Endothelial cell of umbilical vein (primary cell): Measurements from ENCODE around the gene CXCL13. TPM values are rescaled to one million over a fixed set of nuclear protein-coding genes. Genes with fewer than 3 reads are reported as not detected.
"Not testable (repeated sequence)": the region's sequence is repeated elsewhere in the genome, so short reads cannot be mapped to it uniquely, and the experiment has no call there.

Experiments
- BruUV-seq: library from RNA; stranded (reverse); fragments of 400-500 nt; replicated peaks from 2 replicates; lab custom pipeline; 2021; lab: Mats Ljungman, UMichigan
- CTCF ChIA-PET: fragments of 300-600, 350-600 bp; sonication (Branson Sonifier 250); formaldehyde crosslinking; loops from one replicate; lab custom pipeline; 2021; ENCODE audit warnings: antibody characterized with exemption, inconsistent platforms; lab: Charles Lee
- POLR2A ChIA-PET: fragments of 300-600, 350-600 bp; sonication (Branson Sonifier 250); formaldehyde crosslinking; loops from one replicate; lab custom pipeline; 2021; ENCODE audit warnings: antibody characterized with exemption, inconsistent platforms; lab: Charles Lee
- DNase-seq: peaks from one replicate; pipeline ENCODE4 v3.0.0-alpha.2; 2011; ENCODE audit warnings: low read depth, low spot score
- FAIRE-seq: peaks from 2 replicates; lab custom pipeline; 2011; peaks lifted over from hg19 to GRCh38; lab: Jason Lieb, UNC
- H2AFZ ChIP-seq: 2 replicates; pipeline ENCODE4 v1.6.0; 2012; ENCODE audit warnings: low read depth, low read length, control low read depth, inconsistent platforms
- H3K27ac ChIP-seq: 2 replicates; pipeline ENCODE4 v1.5.1; 2011; ENCODE audit warnings: low read depth, mild to moderate bottlenecking, control low read depth, low read length, moderate library complexity; ENCODE audit not compliant: insufficient read depth
- H3K27me3 ChIP-seq, 2 experiments: 2 replicates each; pipeline versions ENCODE4 v1.6.0 to v1.6.1; 2011; ENCODE audit warnings: low read length in 2 of 2, mixed read lengths in 1 of 2; ENCODE audit not compliant: control insufficient read depth in 2 of 2, insufficient read depth in 2 of 2
- H3K36me3 ChIP-seq, 2 experiments: 2 replicates in 1 of 2; 3 replicates in 1 of 2; pipeline ENCODE4 v1.5.1; 2011; ENCODE audit warnings: low read length in 2 of 2, mild to moderate bottlenecking in 1 of 2, moderate library complexity in 1 of 2; ENCODE audit not compliant: control insufficient read depth in 2 of 2, insufficient read depth in 2 of 2; ENCODE audit errors: extremely low read depth in 1 of 2
- H3K4me1 ChIP-seq: 3 replicates; pipeline ENCODE4 v1.5.1; 2011; ENCODE audit warnings: mild to moderate bottlenecking, low read length; ENCODE audit not compliant: control insufficient read depth, insufficient read depth; ENCODE audit errors: extremely low read depth
- H3K4me2 ChIP-seq: 2 replicates; pipeline ENCODE4 v1.6.1; 2011; ENCODE audit warnings: low read length, control low read depth, mixed read lengths; ENCODE audit not compliant: insufficient read depth
- H3K4me3 ChIP-seq, 3 experiments: fragments of 200-600 bp in 1 of 3; sonication (generic), shearing (Covaris generic) in 1 of 3; replicated peaks in 1 of 3; 2 replicates each; pipeline ENCODE4 v1.5.1; 2011 to 2016; ENCODE audit warnings: control low read depth in 3 of 3, low read length in 3 of 3, mild to moderate bottlenecking in 2 of 3, inconsistent platforms in 1 of 3, low read depth in 1 of 3, moderate library complexity in 1 of 3; ENCODE audit not compliant: insufficient read depth in 1 of 3
- H3K79me2 ChIP-seq: 2 replicates; pipeline ENCODE4 v1.6.0; 2012; ENCODE audit warnings: low read length, inconsistent platforms; ENCODE audit not compliant: control insufficient read depth, insufficient read depth
- H3K9ac ChIP-seq: replicated peaks from 2 replicates; pipeline ENCODE3; 2011; ENCODE audit warnings: low read length, control low read depth; ENCODE audit not compliant: insufficient read depth; ENCODE audit errors: extremely low read depth
- H3K9me1 ChIP-seq: replicated peaks from 3 replicates; pipeline ENCODE4 v1.6.0; 2011; ENCODE audit warnings: mild to moderate bottlenecking, low read length; ENCODE audit not compliant: control insufficient read depth, insufficient read depth; ENCODE audit errors: extremely low read depth
- H3K9me3 ChIP-seq: replicated peaks from 2 replicates; pipeline ENCODE4 v1.5.1; 2012; ENCODE audit warnings: low read length, inconsistent platforms; ENCODE audit not compliant: control insufficient read depth, insufficient read depth
- H4K20me1 ChIP-seq: replicated peaks from 2 replicates; pipeline ENCODE3; 2011; ENCODE audit warnings: mild to moderate bottlenecking, low read length; ENCODE audit not compliant: control insufficient read depth, insufficient read depth; ENCODE audit errors: extremely low read depth
- CTCF ChIP-seq, 2 donors: IDR thresholded peaks; 1 replicate in 1 of 2; 2 replicates in 1 of 2; pipeline ENCODE4 v1.5.1; 2011; ENCODE audit warnings: low read length in 2 of 2, mild to moderate bottlenecking in 2 of 2, moderate library complexity in 2 of 2, control low read depth in 1 of 2, inconsistent platforms in 1 of 2, low read depth in 1 of 2; ENCODE audit not compliant: insufficient read depth in 1 of 2; ENCODE audit errors: extremely low read depth in 1 of 2
- EZH2 ChIP-seq: IDR thresholded peaks from 2 replicates; pipeline ENCODE4 v1.6.1; 2012; ENCODE audit warnings: borderline replicate concordance, low read depth, mild to moderate bottlenecking, moderate library complexity, low read length, inconsistent platforms; ENCODE audit not compliant: severe bottlenecking
- FOS ChIP-seq: IDR thresholded peaks from 2 replicates; pipeline ENCODE4 v1.6.1; 2011; ENCODE audit warnings: mild to moderate bottlenecking, low read length, moderate library complexity, borderline replicate concordance; ENCODE audit not compliant: insufficient read depth
- GATA2 ChIP-seq: IDR thresholded peaks from 2 replicates; pipeline ENCODE4 v1.7.0; 2011; ENCODE audit warnings: low read depth, mild to moderate bottlenecking, moderate library complexity, mixed read lengths, low read length; ENCODE audit not compliant: insufficient read length, insufficient read depth
- JUN ChIP-seq: IDR thresholded peaks from 2 replicates; pipeline ENCODE4 v1.6.1; 2011; ENCODE audit warnings: borderline replicate concordance, low read depth; ENCODE audit not compliant: insufficient read length, insufficient read depth
- MAX ChIP-seq: IDR thresholded peaks from 2 replicates; pipeline ENCODE4 v1.6.1; 2011; ENCODE audit not compliant: insufficient read depth, insufficient read length
- MYC ChIP-seq: IDR thresholded peaks from one replicate; pipeline ENCODE4 v1.6.1; 2011; ENCODE audit warnings: mild to moderate bottlenecking, low read depth, low read length
- POLR2A ChIP-seq: IDR thresholded peaks from 2 replicates; pipeline ENCODE4 v1.6.1; 2012; ENCODE audit warnings: low read depth, mild to moderate bottlenecking, control low read depth, low read length
- POLR2AphosphoS5 ChIP-seq: IDR thresholded peaks from 2 replicates; pipeline ENCODE4 v1.6.1; 2012; ENCODE audit warnings: low read depth, mild to moderate bottlenecking, control low read depth, low read length, moderate library complexity; ENCODE audit not compliant: insufficient read depth
- dilution Hi-C: fragments of 300-500 bp; cut with MboI; formaldehyde crosslinking; loops from one replicate; pipeline ENCODE4 v1.15.0; 2019; ENCODE audit warnings: low sequenced_read_pairs; ENCODE audit not compliant: extremely low pct_ligation_motif_present
- intact Hi-C: fragments of 100-400 bp; cut with micrococcal nuclease; formaldehyde crosslinking; loops from one replicate; pipeline ENCODE4 v1.10.0; 2022
- polyA plus RNA-seq, 4 experiments: library from polyadenylated mRNA; depleted of rRNA in 3 of 4; stranded (reverse) in 3 of 4; unstranded in 1 of 4; fragments of >200 nt; gene quantifications; 2 replicates each; pipeline versions ENCODE4 v1.2.1 to v1.2.3, GENCODE V29; 2011 to 2012; ENCODE audit warnings: missing spikeins in 1 of 4
- total RNA-seq: library from RNA; stranded (reverse); gene quantifications from 2 replicates; pipeline ENCODE4 v1.2.3, GENCODE V29; 2021

CXCL13 gene
- total and polyA plus RNA-seq, 2 donors (not counting 3 experiments of a cell fraction or from before 2014, with no cell fraction given), result not detected

- Histone ChIP-seq H3K9me3 (no peaks in the 10 kb centered on the region), H3K79me2 (no peaks in the 10 kb centered on the region), H3K4me1 (peaks cover 10% of the 10 kb centered on the region), H3K9ac (no peak overlapping the region), H3K36me3 (no peaks in the 10 kb centered on the region), H3K27ac (peak overlapping the region; percentile 51), H4K20me1 (no peaks in the 10 kb centered on the region), H2AFZ (peak overlapping the region; percentile 28), H3K9me1 (no peaks in the 10 kb centered on the region), H3K27me3 (peaks cover 0 to 1% of the 10 kb centered on the region in 2 experiments), H3K4me3 (no peak overlapping the region), H3K4me2 (peak overlapping the region; percentile 23)
- POLR2A ChIA-PET, result interaction anchor here (0.5 kb wide), 1 partner anchor 463 kb away, joined by 3 read pairs; no protein-coding TSS in a partner anchor
- peak; percentile 97 for DNase-seq
- CTCF ChIA-PET, result interaction anchor here (0.7 to 2.7 kb wide), 6 partner anchors 10 to 62 kb away, joined by 3 to 13 read pairs (median 4); no protein-coding TSS in a partner anchor
- BruUV-seq, result no TSS peak
- no peak for TF ChIP-seq MYC
- peak; percentile 46 for TF ChIP-seq GATA2
- TF ChIP-seq FOS, result peak; percentile 95
- no peak for TF ChIP-seq EZH2
- TF ChIP-seq CTCF (IDR thresholded peaks at IDR 0.05; ENCODE audit: extremely low read depth in 1 of 2, insufficient read depth in 1 of 2, low read depth in 1 of 2, low read length in 2 of 2), result no peak
- TF ChIP-seq POLR2AphosphoS5, result peak; percentile 86
- TF ChIP-seq POLR2A, result no peak
- peak; percentile 88 for TF ChIP-seq JUN
- peak; percentile 7 for TF ChIP-seq MAX
- peak; percentile 100 for FAIRE-seq
- dilution Hi-C loops (no loop called here), intact Hi-C loops (loop anchor here (2.0 to 10.0 kb wide), 4 partner anchors 62 to 285 kb away; partner anchors contain the start of genes CNOT6L and MRPL1)
These were observed 31.3 kb downstream of the CXCL13 start for GRCh38 chr4:77636902-77637301.

GRCh38 chr4:77644069-77644468, 38.4 kb downstream of the CXCL13 start:
- FAIRE-seq, CTCF ChIA-PET: not testable (repeated sequence)

More at GRCh38 chr4:77644069-77644468, 38.4 kb downstream of the CXCL13 start:
- H3K9me1 ChIP-seq, POLR2A ChIA-PET, intact Hi-C loops, dilution Hi-C loops, H3K4me2 ChIP-seq, H3K9ac ChIP-seq, H4K20me1 ChIP-seq, H3K4me1 ChIP-seq, H3K36me3 ChIP-seq, H2AFZ ChIP-seq, BruUV-seq, H3K27me3 ChIP-seq, H3K9me3 ChIP-seq, H3K27ac ChIP-seq, DNase-seq, H3K4me3 ChIP-seq, H3K79me2 ChIP-seq: not testable (repeated sequence)
